WTC11 (cell line): ENCODE measurements around the gene RAB11B. TPM values are rescaled to one million over a fixed set of nuclear protein-coding genes. Genes with fewer than 3 reads are reported as not detected.

Source experiments
- ATAC-seq: fragments of 200-7000 bp; cut with Tn5 transposase; 2 replicates; pipeline ENCODE4 v1.10.0; 2021; ENCODE audit warnings: mild to moderate bottlenecking, moderate library complexity
- CTCF ChIA-PET: fragments of 300-600 bp; sonication (Branson Sonifier 250); formaldehyde crosslinking; loops from one replicate; lab custom pipeline; 2021; ENCODE audit warnings: antibody characterized with exemption; lab: Charles Lee
- POLR2A ChIA-PET: fragments of 350-600 bp; sonication (Branson Sonifier 250); formaldehyde crosslinking; loops from one replicate; lab custom pipeline; 2021; ENCODE audit warnings: antibody characterized with exemption; lab: Charles Lee
- DNase-seq: peaks from one replicate; pipeline ENCODE4 v3.0.0; 2021; ENCODE audit warnings: low spot score
- H3K27ac Mint-ChIP-seq: 2 replicates; pipeline ENCODE4 v1.8.0; 2021; ENCODE audit warnings: mixed read lengths
- H3K27me3 Mint-ChIP-seq: 2 replicates; pipeline ENCODE4 v1.8.0; 2021; ENCODE audit warnings: low read depth, mild to moderate bottlenecking, moderate library complexity, mixed read lengths
- H3K36me3 Mint-ChIP-seq: 2 replicates; pipeline ENCODE4 v1.8.0; 2021; ENCODE audit warnings: mixed read lengths
- H3K4me1 Mint-ChIP-seq: 2 replicates; pipeline ENCODE4 v1.8.0; 2022; ENCODE audit warnings: mixed read lengths
- H3K4me3 Mint-ChIP-seq: 2 replicates; pipeline ENCODE4 v1.8.0; 2021; ENCODE audit warnings: mild to moderate bottlenecking, moderate library complexity, mixed read lengths
- H3K9me3 Mint-ChIP-seq: 2 replicates; pipeline ENCODE4 v1.8.0; 2021; ENCODE audit warnings: mixed read lengths
- ATF1 ChIP-seq: sonication (generic); formaldehyde crosslinking; IDR thresholded peaks from 2 replicates; pipeline ENCODE4 v1.8.1; 2023; ENCODE audit warnings: mild to moderate bottlenecking, moderate library complexity, missing genetic modification reagents
- EMX1 ChIP-seq: fragments of 250-450 bp; sonication (Bioruptor Pico); IDR thresholded peaks from 2 replicates; pipeline ENCODE4 v1.8.0; 2021; ENCODE audit warnings: mild to moderate bottlenecking
- ETV6 ChIP-seq: sonication (generic); formaldehyde crosslinking; IDR thresholded peaks from 2 replicates; pipeline ENCODE4 v1.8.1; 2022; ENCODE audit warnings: mild to moderate bottlenecking, missing genetic modification reagents
- FOXK1 ChIP-seq: sonication (generic); formaldehyde crosslinking; IDR thresholded peaks from 2 replicates; pipeline ENCODE4 v1.8.0; 2022; ENCODE audit warnings: mild to moderate bottlenecking, moderate library complexity, missing genetic modification reagents
- FOXP1 ChIP-seq: sonication (generic); formaldehyde crosslinking; IDR thresholded peaks from 2 replicates; pipeline ENCODE4 v1.8.0; 2022; ENCODE audit warnings: missing genetic modification reagents, mild to moderate bottlenecking, moderate library complexity, borderline replicate concordance
- JUN ChIP-seq: sonication (generic); formaldehyde crosslinking; IDR thresholded peaks from 2 replicates; pipeline ENCODE4 v1.8.0; 2023; ENCODE audit warnings: mild to moderate bottlenecking, missing genetic modification reagents
- KAT7 ChIP-seq: sonication (generic); formaldehyde crosslinking; IDR thresholded peaks from 2 replicates; pipeline ENCODE4 v1.8.1; 2023; ENCODE audit warnings: missing genetic modification reagents, mild to moderate bottlenecking, borderline replicate concordance
- MYBL2 ChIP-seq: sonication (generic); formaldehyde crosslinking; IDR thresholded peaks from 2 replicates; pipeline ENCODE4 v1.8.1; 2023; ENCODE audit warnings: mild to moderate bottlenecking, moderate library complexity, missing genetic modification reagents
- NR1H2 ChIP-seq: sonication (generic); formaldehyde crosslinking; IDR thresholded peaks from 2 replicates; pipeline ENCODE4 v1.9.0; 2021; ENCODE audit warnings: mild to moderate bottlenecking, moderate library complexity, missing genetic modification reagents
- RELA ChIP-seq: sonication (generic); formaldehyde crosslinking; IDR thresholded peaks from 2 replicates; pipeline ENCODE4 v1.8.1; 2022; ENCODE audit warnings: missing genetic modification reagents, mild to moderate bottlenecking, borderline replicate concordance
- TEAD1 ChIP-seq: sonication (generic); formaldehyde crosslinking; IDR thresholded peaks from 2 replicates; pipeline ENCODE4 v1.8.0; 2022; ENCODE audit warnings: mild to moderate bottlenecking, missing genetic modification reagents
- ZNF317 ChIP-seq: sonication (generic); formaldehyde crosslinking; IDR thresholded peaks from 2 replicates; pipeline ENCODE4 v1.8.1; 2023; ENCODE audit warnings: low read depth, mild to moderate bottlenecking, moderate library complexity, missing genetic modification reagents, borderline replicate concordance
- ZNF416 ChIP-seq: fragments of 250-450 bp; sonication (Bioruptor Pico); IDR thresholded peaks from 2 replicates; pipeline ENCODE4 v1.9.0; 2021; ENCODE audit warnings: mild to moderate bottlenecking, inconsistent platforms
- total RNA-seq: library from RNA; stranded (reverse); gene quantifications from 3 replicates; pipeline ENCODE4 v1.2.3, GENCODE V29; 2021
- TF ChIP-seq, protein P1 (sequence below): sonication (generic); formaldehyde crosslinking; IDR thresholded peaks from 2 replicates; pipeline ENCODE4 v1.8.0; 2022; ENCODE audit warnings: mild to moderate bottlenecking, missing genetic modification reagents
- TF ChIP-seq, protein P2 (sequence below): fragments of 250-450 bp; sonication (Bioruptor Pico); IDR thresholded peaks from 2 replicates; pipeline ENCODE4 v1.9.0; 2021; ENCODE audit warnings: mild to moderate bottlenecking, borderline replicate concordance
- TF ChIP-seq, protein P3 (sequence below): fragments of 250-450 bp; sonication (Bioruptor Pico); IDR thresholded peaks from 2 replicates; pipeline ENCODE4 v1.9.0; 2021; ENCODE audit warnings: mild to moderate bottlenecking
- TF ChIP-seq, protein P4 (sequence below): sonication (generic); formaldehyde crosslinking; IDR thresholded peaks from 2 replicates; pipeline ENCODE4 v1.8.1; 2023; ENCODE audit warnings: mild to moderate bottlenecking, missing genetic modification reagents, moderate library complexity
- TF ChIP-seq, protein P5 (sequence below): sonication (generic); formaldehyde crosslinking; IDR thresholded peaks from 2 replicates; pipeline ENCODE4 v1.8.1; 2023; ENCODE audit warnings: mild to moderate bottlenecking, missing genetic modification reagents, moderate library complexity
- TF ChIP-seq, protein P6 (sequence below): sonication (generic); formaldehyde crosslinking; IDR thresholded peaks from 2 replicates; pipeline ENCODE4 v1.8.0; 2023; ENCODE audit warnings: missing genetic modification reagents, mild to moderate bottlenecking, borderline replicate concordance

The RAB11B gene
- total RNA-seq, 1 experiment from 2014 or later, result 108 TPM

DNA sequence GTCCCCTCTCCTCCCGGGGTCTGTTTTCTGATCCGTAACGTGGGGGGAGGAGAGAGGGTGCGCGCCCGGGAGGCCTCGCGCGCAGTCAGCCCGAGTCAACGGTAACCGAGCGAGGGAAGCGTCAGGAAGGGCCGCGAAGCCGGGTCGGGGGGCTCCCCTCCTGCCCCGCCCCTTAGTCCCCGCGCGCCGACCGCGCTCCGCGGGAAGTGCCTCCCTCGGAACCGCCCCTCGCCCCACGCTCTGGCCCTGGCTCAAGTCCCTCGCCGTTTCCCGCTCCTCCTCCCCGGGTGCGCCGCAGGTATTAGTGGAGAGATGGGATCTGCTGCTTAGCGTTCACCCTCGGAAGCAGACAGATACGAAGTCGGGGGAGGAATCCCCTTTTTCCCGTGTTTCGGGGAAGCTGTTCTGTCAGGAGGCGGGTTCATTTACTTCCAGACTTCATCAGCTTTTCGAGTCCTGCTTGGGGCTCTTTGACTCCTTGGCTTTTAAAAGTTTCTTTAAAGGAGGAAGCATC is 55.4 kb downstream of the RAB11B start (continued):
- TF ChIP-seq, protein P1, sequence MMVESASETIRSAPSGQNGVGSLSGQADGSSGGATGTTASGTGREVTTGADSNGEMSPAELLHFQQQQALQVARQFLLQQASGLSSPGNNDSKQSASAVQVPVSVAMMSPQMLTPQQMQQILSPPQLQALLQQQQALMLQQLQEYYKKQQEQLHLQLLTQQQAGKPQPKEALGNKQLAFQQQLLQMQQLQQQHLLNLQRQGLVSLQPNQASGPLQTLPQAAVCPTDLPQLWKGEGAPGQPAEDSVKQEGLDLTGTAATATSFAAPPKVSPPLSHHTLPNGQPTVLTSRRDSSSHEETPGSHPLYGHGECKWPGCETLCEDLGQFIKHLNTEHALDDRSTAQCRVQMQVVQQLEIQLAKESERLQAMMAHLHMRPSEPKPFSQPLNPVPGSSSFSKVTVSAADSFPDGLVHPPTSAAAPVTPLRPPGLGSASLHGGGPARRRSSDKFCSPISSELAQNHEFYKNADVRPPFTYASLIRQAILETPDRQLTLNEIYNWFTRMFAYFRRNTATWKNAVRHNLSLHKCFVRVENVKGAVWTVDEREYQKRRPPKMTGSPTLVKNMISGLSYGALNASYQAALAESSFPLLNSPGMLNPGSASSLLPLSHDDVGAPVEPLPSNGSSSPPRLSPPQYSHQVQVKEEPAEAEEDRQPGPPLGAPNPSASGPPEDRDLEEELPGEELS, result 0 out of 2 replicates have a peak, but pooled peaks have one; percentile 9
- TF ChIP-seq ZNF416 (CRISPR knock-in tag), result no peak
- 0 out of 2 replicates have a peak, but pooled peaks have one; percentile 2 for TF ChIP-seq ETV6 (CRISPR knock-in tag)
- TF ChIP-seq, protein P2, sequence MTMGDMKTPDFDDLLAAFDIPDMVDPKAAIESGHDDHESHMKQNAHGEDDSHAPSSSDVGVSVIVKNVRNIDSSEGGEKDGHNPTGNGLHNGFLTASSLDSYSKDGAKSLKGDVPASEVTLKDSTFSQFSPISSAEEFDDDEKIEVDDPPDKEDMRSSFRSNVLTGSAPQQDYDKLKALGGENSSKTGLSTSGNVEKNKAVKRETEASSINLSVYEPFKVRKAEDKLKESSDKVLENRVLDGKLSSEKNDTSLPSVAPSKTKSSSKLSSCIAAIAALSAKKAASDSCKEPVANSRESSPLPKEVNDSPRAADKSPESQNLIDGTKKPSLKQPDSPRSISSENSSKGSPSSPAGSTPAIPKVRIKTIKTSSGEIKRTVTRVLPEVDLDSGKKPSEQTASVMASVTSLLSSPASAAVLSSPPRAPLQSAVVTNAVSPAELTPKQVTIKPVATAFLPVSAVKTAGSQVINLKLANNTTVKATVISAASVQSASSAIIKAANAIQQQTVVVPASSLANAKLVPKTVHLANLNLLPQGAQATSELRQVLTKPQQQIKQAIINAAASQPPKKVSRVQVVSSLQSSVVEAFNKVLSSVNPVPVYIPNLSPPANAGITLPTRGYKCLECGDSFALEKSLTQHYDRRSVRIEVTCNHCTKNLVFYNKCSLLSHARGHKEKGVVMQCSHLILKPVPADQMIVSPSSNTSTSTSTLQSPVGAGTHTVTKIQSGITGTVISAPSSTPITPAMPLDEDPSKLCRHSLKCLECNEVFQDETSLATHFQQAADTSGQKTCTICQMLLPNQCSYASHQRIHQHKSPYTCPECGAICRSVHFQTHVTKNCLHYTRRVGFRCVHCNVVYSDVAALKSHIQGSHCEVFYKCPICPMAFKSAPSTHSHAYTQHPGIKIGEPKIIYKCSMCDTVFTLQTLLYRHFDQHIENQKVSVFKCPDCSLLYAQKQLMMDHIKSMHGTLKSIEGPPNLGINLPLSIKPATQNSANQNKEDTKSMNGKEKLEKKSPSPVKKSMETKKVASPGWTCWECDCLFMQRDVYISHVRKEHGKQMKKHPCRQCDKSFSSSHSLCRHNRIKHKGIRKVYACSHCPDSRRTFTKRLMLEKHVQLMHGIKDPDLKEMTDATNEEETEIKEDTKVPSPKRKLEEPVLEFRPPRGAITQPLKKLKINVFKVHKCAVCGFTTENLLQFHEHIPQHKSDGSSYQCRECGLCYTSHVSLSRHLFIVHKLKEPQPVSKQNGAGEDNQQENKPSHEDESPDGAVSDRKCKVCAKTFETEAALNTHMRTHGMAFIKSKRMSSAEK (CRISPR knock-in tag), result no peak
- TF ChIP-seq MYBL2, result no peak
- no peak for TF ChIP-seq JUN (CRISPR knock-in tag)
- TF ChIP-seq NR1H2 (CRISPR knock-in tag), result 0 out of 2 replicates have a peak, but pooled peaks have one; percentile 13

DNA sequence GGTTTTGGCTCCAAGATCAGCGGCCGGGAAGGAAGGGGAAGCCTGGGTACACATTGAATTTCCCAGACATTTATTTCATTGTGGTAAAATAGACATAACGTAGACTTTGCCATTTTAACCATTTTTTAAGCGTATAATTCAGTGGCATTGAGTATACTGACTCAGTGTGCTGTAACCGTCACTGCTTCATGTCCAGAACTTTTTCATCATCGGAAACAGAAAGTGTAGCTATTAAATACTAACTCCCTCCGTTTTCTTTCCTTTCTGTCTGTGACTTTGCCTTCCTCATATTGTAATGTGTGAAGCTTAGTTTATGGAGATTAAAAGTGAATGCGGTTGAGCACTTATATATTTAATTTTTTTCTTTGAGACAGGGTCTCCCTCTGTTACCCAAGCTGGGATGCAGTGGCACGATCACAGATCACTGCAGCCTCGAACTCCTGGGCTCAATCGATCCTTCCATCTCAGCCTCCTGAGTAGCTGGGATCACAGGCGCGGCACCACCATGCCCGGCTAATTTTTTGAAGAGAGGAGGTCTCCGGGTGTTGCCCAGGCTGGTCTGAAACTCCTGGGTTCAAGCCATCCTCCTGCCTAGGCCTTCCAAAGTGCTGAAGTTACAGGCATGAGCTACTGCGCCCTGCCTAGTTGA is 56.0 kb downstream of the RAB11B start:
- CTCF ChIA-PET, result interaction anchor here (0.6 to 4.9 kb wide), 7 partner anchors 10 to 111 kb away, joined by 3 to 38 read pairs (median 5); partner anchors contain the start of gene MARCHF2
- Mint-ChIP-seq H3K9me3 (no peaks in the 10 kb centered on the region), H3K27me3 (no peaks in the 10 kb centered on the region), H3K36me3 (peaks cover 17% of the 10 kb centered on the region), H3K27ac (peak overlapping the region; percentile 97), H3K4me1 (peaks cover 59% of the 10 kb centered on the region), H3K4me3 (peak overlapping the region; percentile 84)
- no peak for DNase-seq
- no peak for ATAC-seq
- POLR2A ChIA-PET, result interaction anchor here (0.6 to 0.7 kb wide), 3 partner anchors 25 to 135 kb away, joined by 3 to 6 read pairs (median 3); partner anchors contain the start of gene ZNF414
- TF ChIP-seq, protein P3, sequence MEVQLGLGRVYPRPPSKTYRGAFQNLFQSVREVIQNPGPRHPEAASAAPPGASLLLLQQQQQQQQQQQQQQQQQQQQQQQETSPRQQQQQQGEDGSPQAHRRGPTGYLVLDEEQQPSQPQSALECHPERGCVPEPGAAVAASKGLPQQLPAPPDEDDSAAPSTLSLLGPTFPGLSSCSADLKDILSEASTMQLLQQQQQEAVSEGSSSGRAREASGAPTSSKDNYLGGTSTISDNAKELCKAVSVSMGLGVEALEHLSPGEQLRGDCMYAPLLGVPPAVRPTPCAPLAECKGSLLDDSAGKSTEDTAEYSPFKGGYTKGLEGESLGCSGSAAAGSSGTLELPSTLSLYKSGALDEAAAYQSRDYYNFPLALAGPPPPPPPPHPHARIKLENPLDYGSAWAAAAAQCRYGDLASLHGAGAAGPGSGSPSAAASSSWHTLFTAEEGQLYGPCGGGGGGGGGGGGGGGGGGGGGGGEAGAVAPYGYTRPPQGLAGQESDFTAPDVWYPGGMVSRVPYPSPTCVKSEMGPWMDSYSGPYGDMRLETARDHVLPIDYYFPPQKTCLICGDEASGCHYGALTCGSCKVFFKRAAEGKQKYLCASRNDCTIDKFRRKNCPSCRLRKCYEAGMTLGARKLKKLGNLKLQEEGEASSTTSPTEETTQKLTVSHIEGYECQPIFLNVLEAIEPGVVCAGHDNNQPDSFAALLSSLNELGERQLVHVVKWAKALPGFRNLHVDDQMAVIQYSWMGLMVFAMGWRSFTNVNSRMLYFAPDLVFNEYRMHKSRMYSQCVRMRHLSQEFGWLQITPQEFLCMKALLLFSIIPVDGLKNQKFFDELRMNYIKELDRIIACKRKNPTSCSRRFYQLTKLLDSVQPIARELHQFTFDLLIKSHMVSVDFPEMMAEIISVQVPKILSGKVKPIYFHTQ (CRISPR knock-in tag), result no peak
- TF ChIP-seq ZNF317 (CRISPR knock-in tag), result no peak
- no peak for TF ChIP-seq ATF1 (CRISPR knock-in tag)
- TF ChIP-seq, protein P4, sequence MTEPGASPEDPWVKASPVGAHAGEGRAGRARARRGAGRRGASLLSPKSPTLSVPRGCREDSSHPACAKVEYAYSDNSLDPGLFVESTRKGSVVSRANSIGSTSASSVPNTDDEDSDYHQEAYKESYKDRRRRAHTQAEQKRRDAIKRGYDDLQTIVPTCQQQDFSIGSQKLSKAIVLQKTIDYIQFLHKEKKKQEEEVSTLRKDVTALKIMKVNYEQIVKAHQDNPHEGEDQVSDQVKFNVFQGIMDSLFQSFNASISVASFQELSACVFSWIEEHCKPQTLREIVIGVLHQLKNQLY (CRISPR knock-in tag), result no peak
- no peak for TF ChIP-seq FOXK1 (CRISPR knock-in tag)
- TF ChIP-seq, protein P5, sequence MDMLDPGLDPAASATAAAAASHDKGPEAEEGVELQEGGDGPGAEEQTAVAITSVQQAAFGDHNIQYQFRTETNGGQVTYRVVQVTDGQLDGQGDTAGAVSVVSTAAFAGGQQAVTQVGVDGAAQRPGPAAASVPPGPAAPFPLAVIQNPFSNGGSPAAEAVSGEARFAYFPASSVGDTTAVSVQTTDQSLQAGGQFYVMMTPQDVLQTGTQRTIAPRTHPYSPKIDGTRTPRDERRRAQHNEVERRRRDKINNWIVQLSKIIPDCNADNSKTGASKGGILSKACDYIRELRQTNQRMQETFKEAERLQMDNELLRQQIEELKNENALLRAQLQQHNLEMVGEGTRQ (CRISPR knock-in tag), result no peak
- TF ChIP-seq, protein P6, sequence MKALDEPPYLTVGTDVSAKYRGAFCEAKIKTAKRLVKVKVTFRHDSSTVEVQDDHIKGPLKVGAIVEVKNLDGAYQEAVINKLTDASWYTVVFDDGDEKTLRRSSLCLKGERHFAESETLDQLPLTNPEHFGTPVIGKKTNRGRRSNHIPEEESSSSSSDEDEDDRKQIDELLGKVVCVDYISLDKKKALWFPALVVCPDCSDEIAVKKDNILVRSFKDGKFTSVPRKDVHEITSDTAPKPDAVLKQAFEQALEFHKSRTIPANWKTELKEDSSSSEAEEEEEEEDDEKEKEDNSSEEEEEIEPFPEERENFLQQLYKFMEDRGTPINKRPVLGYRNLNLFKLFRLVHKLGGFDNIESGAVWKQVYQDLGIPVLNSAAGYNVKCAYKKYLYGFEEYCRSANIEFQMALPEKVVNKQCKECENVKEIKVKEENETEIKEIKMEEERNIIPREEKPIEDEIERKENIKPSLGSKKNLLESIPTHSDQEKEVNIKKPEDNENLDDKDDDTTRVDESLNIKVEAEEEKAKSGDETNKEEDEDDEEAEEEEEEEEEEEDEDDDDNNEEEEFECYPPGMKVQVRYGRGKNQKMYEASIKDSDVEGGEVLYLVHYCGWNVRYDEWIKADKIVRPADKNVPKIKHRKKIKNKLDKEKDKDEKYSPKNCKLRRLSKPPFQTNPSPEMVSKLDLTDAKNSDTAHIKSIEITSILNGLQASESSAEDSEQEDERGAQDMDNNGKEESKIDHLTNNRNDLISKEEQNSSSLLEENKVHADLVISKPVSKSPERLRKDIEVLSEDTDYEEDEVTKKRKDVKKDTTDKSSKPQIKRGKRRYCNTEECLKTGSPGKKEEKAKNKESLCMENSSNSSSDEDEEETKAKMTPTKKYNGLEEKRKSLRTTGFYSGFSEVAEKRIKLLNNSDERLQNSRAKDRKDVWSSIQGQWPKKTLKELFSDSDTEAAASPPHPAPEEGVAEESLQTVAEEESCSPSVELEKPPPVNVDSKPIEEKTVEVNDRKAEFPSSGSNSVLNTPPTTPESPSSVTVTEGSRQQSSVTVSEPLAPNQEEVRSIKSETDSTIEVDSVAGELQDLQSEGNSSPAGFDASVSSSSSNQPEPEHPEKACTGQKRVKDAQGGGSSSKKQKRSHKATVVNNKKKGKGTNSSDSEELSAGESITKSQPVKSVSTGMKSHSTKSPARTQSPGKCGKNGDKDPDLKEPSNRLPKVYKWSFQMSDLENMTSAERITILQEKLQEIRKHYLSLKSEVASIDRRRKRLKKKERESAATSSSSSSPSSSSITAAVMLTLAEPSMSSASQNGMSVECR (CRISPR knock-in tag), result no peak
- TF ChIP-seq KAT7 (CRISPR knock-in tag), result no peak
- TF ChIP-seq MYBL2, result no peak
- no peak for TF ChIP-seq EMX1
- no peak for TF ChIP-seq RELA (CRISPR knock-in tag)
- TF ChIP-seq FOXP1 (CRISPR knock-in tag), result no peak
- TF ChIP-seq TEAD1, result no peak
